DOHH2 (cell line): ENCODE measurements around the gene FBXL14.

Experiments used
- EZH2phosphoT487 ChIP-seq: fragments of 200-600 bp; sonication (generic); IDR thresholded peaks from 2 replicates; pipeline ENCODE4 v1.6.1; 2017; ENCODE audit warnings: borderline replicate concordance, mild to moderate bottlenecking, antibody characterized with exemption, low read length, moderate library complexity, mixed read lengths
- TF ChIP-seq, protein P1 (sequence below): fragments of 200-600 bp; sonication (generic); IDR thresholded peaks from one replicate; pipeline ENCODE4 v1.5.1; 2014; ENCODE audit warnings: antibody characterized with exemption, mild to moderate bottlenecking, low read depth, low read length; ENCODE audit not compliant: poor library complexity, severe bottlenecking

DNA sequence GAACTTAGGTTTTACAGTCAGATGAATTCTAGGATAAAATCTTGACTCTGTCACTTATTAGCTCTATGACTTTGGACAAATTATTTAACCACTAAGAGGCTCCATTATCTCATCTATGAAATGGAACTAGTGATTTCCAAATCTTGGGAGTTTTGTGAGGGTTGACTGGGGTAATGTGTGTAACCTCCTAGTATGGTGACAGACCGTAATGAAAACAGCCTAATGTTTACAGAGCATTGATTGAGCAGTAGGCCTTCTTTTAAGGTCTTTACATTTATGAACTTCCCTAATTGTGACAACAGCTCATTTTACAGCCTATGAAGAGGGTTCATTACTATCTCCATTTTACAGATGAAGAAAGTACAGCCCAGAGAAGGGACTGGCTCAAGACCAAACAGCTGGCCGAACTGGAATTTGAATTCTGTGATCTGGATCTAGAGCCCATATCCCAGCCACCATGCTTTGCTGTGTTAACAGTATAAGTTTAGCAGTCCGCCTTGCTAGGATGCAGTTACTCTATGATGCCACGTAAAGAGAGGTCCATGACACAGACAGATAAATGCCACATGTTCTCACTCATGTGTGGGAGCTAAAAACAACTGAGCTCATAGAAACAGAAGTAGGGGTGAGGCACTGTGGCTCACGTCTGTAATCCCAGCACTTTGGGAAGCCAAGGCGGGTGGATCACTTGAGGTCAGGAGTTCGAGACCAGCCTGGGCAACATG, 9.1 kb upstream of the FBXL14 start:
- TF ChIP-seq, protein P1, sequence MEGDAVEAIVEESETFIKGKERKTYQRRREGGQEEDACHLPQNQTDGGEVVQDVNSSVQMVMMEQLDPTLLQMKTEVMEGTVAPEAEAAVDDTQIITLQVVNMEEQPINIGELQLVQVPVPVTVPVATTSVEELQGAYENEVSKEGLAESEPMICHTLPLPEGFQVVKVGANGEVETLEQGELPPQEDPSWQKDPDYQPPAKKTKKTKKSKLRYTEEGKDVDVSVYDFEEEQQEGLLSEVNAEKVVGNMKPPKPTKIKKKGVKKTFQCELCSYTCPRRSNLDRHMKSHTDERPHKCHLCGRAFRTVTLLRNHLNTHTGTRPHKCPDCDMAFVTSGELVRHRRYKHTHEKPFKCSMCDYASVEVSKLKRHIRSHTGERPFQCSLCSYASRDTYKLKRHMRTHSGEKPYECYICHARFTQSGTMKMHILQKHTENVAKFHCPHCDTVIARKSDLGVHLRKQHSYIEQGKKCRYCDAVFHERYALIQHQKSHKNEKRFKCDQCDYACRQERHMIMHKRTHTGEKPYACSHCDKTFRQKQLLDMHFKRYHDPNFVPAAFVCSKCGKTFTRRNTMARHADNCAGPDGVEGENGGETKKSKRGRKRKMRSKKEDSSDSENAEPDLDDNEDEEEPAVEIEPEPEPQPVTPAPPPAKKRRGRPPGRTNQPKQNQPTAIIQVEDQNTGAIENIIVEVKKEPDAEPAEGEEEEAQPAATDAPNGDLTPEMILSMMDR = no peak
- no peak for TF ChIP-seq EZH2phosphoT487
